Bronchial epithelial cell (primary cell): ENCODE results near the gene EFCAB6. TPM values are rescaled to one million over a fixed set of nuclear protein-coding genes. Genes with fewer than 3 reads are reported as not detected.

Experiments used
- DNase-seq: peaks from one replicate; pipeline ENCODE4 v3.0.0-alpha.2; 2010; ENCODE audit warnings: low read depth
- FAIRE-seq: peaks from 2 replicates; lab custom pipeline; 2011; peaks lifted over from hg19 to GRCh38; lab: Jason Lieb, UNC
- H3K27me3 ChIP-seq: 2 replicates; pipeline ENCODE4 v1.5.1; 2011; ENCODE audit warnings: low read length; ENCODE audit not compliant: control insufficient read depth, insufficient read depth
- H3K36me3 ChIP-seq: 2 replicates; pipeline ENCODE4 v1.5.1; 2011; ENCODE audit warnings: low read length; ENCODE audit not compliant: control insufficient read depth, insufficient read depth
- H3K4me3 ChIP-seq: 2 replicates; pipeline ENCODE4 v1.5.1; 2011; ENCODE audit warnings: mild to moderate bottlenecking, low read depth, low read length, control low read depth
- CTCF ChIP-seq: IDR thresholded peaks from 2 replicates; pipeline ENCODE4 v1.5.1; 2011; ENCODE audit warnings: mild to moderate bottlenecking, moderate library complexity, low read length, control low read depth, inconsistent platforms; ENCODE audit not compliant: insufficient read depth, severe bottlenecking
- total RNA-seq: library from RNA; depleted of rRNA; stranded (reverse); fragments of >200 nt; gene quantifications from 2 replicates; pipeline ENCODE4 v1.2.1, GENCODE V29; 2014

EFCAB6 gene
- total RNA-seq, 1 donor from 2014 or later, result 0.26 TPM

- H3K27me3 ChIP-seq, result peaks cover 4% of the 10 kb centered on the region
- FAIRE-seq (no peak), DNase-seq (no peak)
- H3K4me3 ChIP-seq, result no peak overlapping the region
- no peaks in the 10 kb centered on the region for H3K36me3 ChIP-seq
- TF ChIP-seq CTCF, result no peak
These were observed 85.1 kb downstream of the EFCAB6 start for GRCh38 chr22:43726964-43727543.

- Histone ChIP-seq H3K36me3 (no peaks in the 10 kb centered on the region), H3K27me3 (peaks cover 4% of the 10 kb centered on the region), H3K4me3 (no peak overlapping the region)
- DNase-seq (no peak), FAIRE-seq (no peak)
- TF ChIP-seq CTCF, result no peak
These were observed 85.8 kb downstream of the EFCAB6 start for GRCh38 chr22:43726322-43726721.

GRCh38 chr22:43723816-43724215 is 88.3 kb downstream of the EFCAB6 start:
- DNase-seq, result peak; percentile 5
- H3K27me3 ChIP-seq, result no peaks in the 10 kb centered on the region
- H3K36me3 ChIP-seq, result no peaks in the 10 kb centered on the region
- no peak for FAIRE-seq
- no peak overlapping the region for H3K4me3 ChIP-seq
- no peak for TF ChIP-seq CTCF

GRCh38 chr22:43722444-43722843 is 89.7 kb downstream of the EFCAB6 start:
- no peaks in the 10 kb centered on the region for H3K27me3 ChIP-seq
- no peak for DNase-seq
- FAIRE-seq, result no peak
- no peak for TF ChIP-seq CTCF
- H3K4me3 ChIP-seq, result no peak overlapping the region
- H3K36me3 ChIP-seq, result no peaks in the 10 kb centered on the region

- DNase-seq (no peak), FAIRE-seq (no peak)
- H3K4me3 ChIP-seq, result no peak overlapping the region
- no peaks in the 10 kb centered on the region for H3K36me3 ChIP-seq
- TF ChIP-seq CTCF, result no peak
- H3K27me3 ChIP-seq, result no peaks in the 10 kb centered on the region
These were observed 91.4 kb downstream of the EFCAB6 start for GRCh38 chr22:43720716-43721115.

- no peaks in the 10 kb centered on the region for H3K36me3 ChIP-seq
- no peak overlapping the region for H3K4me3 ChIP-seq
- FAIRE-seq, result no peak
- H3K27me3 ChIP-seq, result peaks cover 1% of the 10 kb centered on the region
- no peak for TF ChIP-seq CTCF
- DNase-seq, result no peak
These were observed 98.0 kb downstream of the EFCAB6 start for GRCh38 chr22:43714104-43714503.
